ENCODE measurements around the gene MINDY4B.

Gene MINDY4B

DNA sequence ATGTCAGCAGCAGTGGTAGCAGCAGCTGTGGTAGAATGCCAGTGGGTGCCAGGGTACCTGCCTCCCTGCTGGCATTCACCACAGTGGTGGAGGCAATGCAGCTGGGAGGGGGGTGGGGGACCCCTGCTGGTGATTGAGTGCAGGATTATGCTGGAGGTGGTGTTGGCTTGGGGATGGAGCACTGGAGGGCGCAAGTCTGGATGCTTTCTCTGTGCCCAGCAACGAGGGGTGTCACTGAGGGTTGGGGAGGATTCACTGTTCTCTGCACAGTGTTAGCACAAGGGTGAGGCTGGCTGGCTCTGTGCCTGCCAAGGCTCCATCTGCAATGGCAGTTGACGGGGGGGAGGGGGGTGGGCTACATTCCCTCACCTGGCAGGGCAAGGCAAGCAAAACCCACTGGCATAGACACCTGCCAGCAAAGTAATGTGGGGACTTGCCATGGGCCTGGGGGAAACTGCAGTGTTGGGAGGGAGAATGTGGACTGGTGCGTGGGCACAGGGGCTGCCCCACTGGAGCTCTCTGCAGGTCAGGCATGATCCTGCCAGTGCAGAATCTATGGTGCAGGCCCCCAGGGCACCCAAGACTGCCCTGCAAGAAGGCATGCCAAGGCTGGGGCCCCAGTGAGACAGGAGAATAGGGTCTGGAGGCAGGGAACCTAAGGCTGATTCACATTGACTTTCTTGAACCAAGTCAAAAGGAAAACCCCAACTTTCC lies 64.3 kb downstream of the MINDY4B start:
- Histone ChIP-seq H3K36me3 (ENCODE audit: insufficient read depth, low read length) (no peaks in the 10 kb centered on the region), H3K4me3 (ENCODE audit: low read depth in 1 of 2, low read length in 2 of 2) (no peak overlapping the region), H3K27ac (ENCODE audit: low read depth, low read length) (no peak overlapping the region), H3K9ac (ENCODE audit: low read length) (no peak overlapping the region), H3K9me3 (ENCODE audit: low read length) (no peaks in the 10 kb centered on the region), H3K27me3 (ENCODE audit: control insufficient read depth in 1 of 2, insufficient read depth in 2 of 2, low read length in 2 of 2) (no peaks in the 10 kb centered on the region), H3K4me1 (ENCODE audit: insufficient read depth, low read length) (no peaks in the 10 kb centered on the region)

DNA sequence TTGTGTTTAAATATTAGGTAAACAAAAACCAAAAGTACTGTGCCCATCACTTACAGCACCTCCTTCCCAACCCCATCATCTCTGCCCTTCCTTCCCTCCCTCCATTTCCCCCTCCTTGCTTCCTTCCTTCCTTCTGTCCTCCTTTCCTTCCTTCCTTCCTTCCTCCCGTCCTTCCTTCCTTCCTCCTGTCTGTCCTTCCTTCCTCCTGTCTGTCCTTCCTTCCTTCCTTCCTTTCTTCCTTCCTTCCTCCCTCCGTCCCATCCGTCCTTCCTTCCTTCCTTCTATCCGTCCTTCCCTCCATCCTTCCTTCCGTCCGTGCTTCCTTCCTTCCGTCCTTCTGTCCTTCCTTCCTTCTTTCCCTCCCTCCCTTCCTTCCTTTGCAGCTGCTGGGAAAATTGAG lies 74.5 kb downstream of the MINDY4B start:
- H3K9me3 ChIP-seq (ENCODE audit: low read length): no peaks in the 10 kb centered on the region
- H3K4me1 ChIP-seq (ENCODE audit: insufficient read depth, low read length): no peaks in the 10 kb centered on the region
- H3K27me3 ChIP-seq (ENCODE audit: control insufficient read depth in 1 of 2, insufficient read depth in 2 of 2, low read length in 2 of 2): no peaks in the 10 kb centered on the region
- no peak overlapping the region for H3K4me3 ChIP-seq (ENCODE audit: low read depth in 1 of 2, low read length in 2 of 2)
- H3K9ac ChIP-seq (ENCODE audit: low read length): no peak overlapping the region
- H3K27ac ChIP-seq (ENCODE audit: low read depth, low read length): no peak overlapping the region
- no peaks in the 10 kb centered on the region for H3K36me3 ChIP-seq (ENCODE audit: insufficient read depth, low read length)

DNA sequence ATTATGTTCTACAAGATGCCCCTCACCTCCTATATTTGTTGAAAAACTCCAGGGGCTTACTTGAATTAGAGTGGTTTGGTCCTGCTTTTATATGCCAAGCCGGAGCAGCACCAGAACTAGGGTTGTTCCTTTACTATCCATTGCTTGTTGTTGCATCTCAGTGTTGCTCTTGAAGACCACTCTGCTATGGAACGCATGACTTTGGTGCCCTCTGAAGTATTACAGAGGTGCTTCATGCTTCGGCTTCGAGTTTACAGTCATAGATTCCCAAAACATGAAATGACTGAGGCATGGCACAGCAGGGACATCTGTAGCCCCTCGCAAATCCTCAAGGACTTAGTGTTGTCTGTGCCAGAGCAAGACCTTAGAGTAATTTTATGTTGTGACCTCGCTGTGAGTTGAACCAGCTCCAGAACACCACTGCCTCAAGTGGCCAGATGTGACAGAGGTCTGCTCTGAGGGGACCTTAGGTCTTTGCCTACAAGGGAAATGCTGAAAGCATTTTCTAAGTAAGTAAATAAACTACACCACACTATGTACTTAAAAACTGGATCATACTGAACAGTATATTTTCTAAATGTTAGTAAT lies 75.1 kb downstream of the MINDY4B start:
- Histone ChIP-seq H3K36me3 (ENCODE audit: insufficient read depth, low read length) (no peaks in the 10 kb centered on the region), H3K27me3 (ENCODE audit: control insufficient read depth in 1 of 2, insufficient read depth in 2 of 2, low read length in 2 of 2) (no peaks in the 10 kb centered on the region), H3K9me3 (ENCODE audit: low read length) (no peaks in the 10 kb centered on the region), H3K27ac (ENCODE audit: low read depth, low read length) (no peak overlapping the region), H3K4me3 (ENCODE audit: low read depth in 1 of 2, low read length in 2 of 2) (no peak overlapping the region), H3K9ac (ENCODE audit: low read length) (no peak overlapping the region), H3K4me1 (ENCODE audit: insufficient read depth, low read length) (no peaks in the 10 kb centered on the region)

DNA sequence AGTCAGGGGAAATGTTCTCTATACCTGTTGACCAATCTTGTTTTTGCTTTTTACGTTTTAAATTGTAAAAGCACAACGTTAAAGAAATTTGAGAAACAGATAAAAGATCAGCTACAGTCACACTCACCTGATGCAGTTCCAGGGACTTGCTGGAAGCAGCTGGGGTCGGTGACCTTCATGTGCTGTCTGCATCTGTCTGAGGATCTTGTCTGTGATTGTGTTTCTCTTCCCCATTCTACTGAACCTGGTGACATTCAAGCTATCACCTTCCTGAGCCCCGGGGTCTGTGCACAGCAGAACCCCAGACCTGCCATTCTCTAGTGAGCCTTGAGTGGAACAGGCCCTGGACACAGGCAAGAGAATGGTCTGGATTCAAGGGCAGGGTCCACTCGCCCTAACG lies 75.8 kb downstream of the MINDY4B start:
- H3K27ac ChIP-seq (ENCODE audit: low read depth, low read length): no peak overlapping the region
- H3K4me3 ChIP-seq (ENCODE audit: low read depth in 1 of 2, low read length in 2 of 2): no peak overlapping the region
- no peaks in the 10 kb centered on the region for H3K27me3 ChIP-seq (ENCODE audit: control insufficient read depth in 1 of 2, insufficient read depth in 2 of 2, low read length in 2 of 2)
- H3K36me3 ChIP-seq (ENCODE audit: insufficient read depth, low read length): no peaks in the 10 kb centered on the region
- no peak overlapping the region for H3K9ac ChIP-seq (ENCODE audit: low read length)
- H3K9me3 ChIP-seq (ENCODE audit: low read length): no peaks in the 10 kb centered on the region
- H3K4me1 ChIP-seq (ENCODE audit: insufficient read depth, low read length): no peaks in the 10 kb centered on the region

DNA sequence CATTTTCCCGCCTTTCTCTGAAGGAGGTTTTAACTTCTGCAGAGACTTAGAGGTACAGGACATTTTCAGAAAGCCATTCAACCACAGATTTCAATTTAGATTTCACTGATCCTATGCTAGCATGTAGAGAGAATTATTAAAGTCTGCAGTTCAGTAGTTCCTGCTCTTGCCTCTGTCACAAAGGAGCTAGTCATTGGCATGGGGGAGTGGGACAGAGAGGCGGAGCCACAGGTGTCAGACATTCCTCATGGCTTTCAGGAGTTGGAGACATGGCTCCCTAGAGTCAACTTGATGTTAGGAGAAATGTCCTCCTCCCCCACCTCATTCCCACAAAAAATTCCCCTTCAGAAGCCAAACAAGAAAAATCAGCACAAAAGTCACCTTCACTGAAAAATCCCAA lies 76.2 kb downstream of the MINDY4B start:
- no peaks in the 10 kb centered on the region for H3K36me3 ChIP-seq (ENCODE audit: insufficient read depth, low read length)
- H3K27me3 ChIP-seq (ENCODE audit: control insufficient read depth in 1 of 2, insufficient read depth in 2 of 2, low read length in 2 of 2): no peaks in the 10 kb centered on the region
- H3K27ac ChIP-seq (ENCODE audit: low read depth, low read length): no peak overlapping the region
- no peak overlapping the region for H3K4me3 ChIP-seq (ENCODE audit: low read depth in 1 of 2, low read length in 2 of 2)
- H3K9me3 ChIP-seq (ENCODE audit: low read length): no peaks in the 10 kb centered on the region
- H3K4me1 ChIP-seq (ENCODE audit: insufficient read depth, low read length): no peaks in the 10 kb centered on the region
- H3K9ac ChIP-seq (ENCODE audit: low read length): no peak overlapping the region

DNA sequence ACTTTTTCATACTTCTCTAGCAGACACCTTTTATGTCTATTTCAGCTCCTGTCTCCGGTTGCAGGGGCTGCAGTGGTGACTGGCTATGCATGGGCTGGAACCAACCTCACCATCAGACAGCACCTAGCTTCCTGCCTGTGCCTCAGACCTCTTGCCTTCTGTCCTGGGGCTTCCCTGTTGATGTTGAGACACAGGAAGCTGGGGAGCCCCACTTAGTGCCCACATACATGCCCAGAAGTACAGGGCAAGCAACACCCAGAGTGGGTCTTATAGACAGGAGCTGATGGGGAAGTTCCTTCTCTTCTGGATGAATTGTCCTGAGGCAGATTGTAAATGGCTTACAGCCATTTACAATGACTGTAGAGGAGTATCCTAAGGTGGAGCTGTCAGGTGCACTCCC lies 77.0 kb downstream of the MINDY4B start:
- Histone ChIP-seq H3K27ac (ENCODE audit: low read depth, low read length) (no peak overlapping the region), H3K4me3 (ENCODE audit: low read depth in 1 of 2, low read length in 2 of 2) (no peak overlapping the region), H3K36me3 (ENCODE audit: insufficient read depth, low read length) (no peaks in the 10 kb centered on the region), H3K4me1 (ENCODE audit: insufficient read depth, low read length) (no peaks in the 10 kb centered on the region), H3K9me3 (ENCODE audit: low read length) (no peaks in the 10 kb centered on the region), H3K27me3 (ENCODE audit: control insufficient read depth in 1 of 2, insufficient read depth in 2 of 2, low read length in 2 of 2) (no peaks in the 10 kb centered on the region), H3K9ac (ENCODE audit: low read length) (no peak overlapping the region)

DNA sequence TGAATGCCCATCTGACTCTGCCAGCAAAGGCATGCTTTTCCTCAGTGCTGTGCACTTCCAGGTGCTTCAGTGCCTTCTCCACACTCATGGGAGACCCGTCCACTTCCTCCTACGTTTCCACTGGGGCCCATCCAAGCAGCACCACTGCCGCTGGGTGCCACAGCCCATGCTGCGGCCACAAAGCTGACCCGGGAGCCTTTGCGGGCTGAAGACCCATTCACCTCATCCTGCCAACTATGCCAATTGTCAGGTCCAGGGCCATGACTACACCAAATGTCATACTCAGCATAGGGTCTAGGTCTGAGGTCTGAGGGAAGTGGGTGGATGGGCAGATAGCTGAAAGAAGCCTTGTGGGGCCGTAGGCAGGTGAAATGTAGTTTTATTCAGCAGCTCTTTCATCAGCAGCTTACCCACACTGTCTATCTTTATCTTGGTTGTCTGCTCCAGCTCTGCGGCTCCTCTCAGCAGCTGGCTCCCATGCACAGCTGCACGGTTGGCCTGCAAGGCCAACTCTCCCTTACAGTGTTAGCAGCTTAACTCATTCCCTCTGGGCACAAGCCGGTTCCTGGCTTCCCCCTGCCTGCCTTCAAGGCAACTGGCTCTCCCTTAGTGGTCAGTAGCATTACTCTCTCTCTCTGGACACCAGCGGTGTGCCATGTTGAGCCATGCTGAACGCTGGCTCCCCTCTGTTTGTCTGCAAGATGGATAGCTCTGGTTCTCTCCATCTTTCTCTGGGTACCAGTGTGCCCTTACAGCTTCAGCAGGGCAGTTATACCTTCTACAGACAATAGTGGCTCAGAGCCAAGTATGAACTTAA lies 78.6 kb downstream of the MINDY4B start:
- Histone ChIP-seq H3K4me3 (ENCODE audit: low read depth in 1 of 2, low read length in 2 of 2) (no peak overlapping the region), H3K9ac (ENCODE audit: low read length) (no peak overlapping the region), H3K27ac (ENCODE audit: low read depth, low read length) (no peak overlapping the region)

DNA sequence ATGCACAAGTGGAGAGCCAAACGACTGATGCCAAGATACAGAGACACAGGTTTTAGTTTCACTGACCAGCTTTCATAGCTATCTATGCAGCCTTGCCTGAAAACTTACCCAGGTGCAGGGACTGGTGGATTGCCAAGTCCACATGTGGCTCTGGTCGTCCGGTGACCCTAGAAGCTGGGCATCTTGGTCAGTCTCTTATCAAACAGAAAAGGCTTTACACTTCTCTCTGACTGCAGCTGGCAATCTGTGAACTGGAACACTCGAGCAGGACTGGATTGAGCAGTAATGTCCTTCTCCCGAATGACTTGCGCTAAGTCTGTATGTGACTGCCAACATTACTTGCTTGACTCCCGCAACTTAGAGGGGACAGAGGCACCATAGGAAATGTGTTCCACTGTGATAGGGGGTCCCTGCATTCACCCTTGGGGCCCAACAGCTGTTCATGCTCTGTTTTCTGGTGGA lies 79.3 kb downstream of the MINDY4B start:
- Histone ChIP-seq H3K9me3 (ENCODE audit: low read length) (no peaks in the 10 kb centered on the region), H3K4me3 (ENCODE audit: low read depth in 1 of 2, low read length in 2 of 2) (no peak overlapping the region), H3K9ac (ENCODE audit: low read length) (no peak overlapping the region), H3K4me1 (ENCODE audit: insufficient read depth, low read length) (no peaks in the 10 kb centered on the region), H3K27me3 (ENCODE audit: control insufficient read depth in 1 of 2, insufficient read depth in 2 of 2, low read length in 2 of 2) (no peaks in the 10 kb centered on the region), H3K27ac (ENCODE audit: low read depth, low read length) (no peak overlapping the region), H3K36me3 (ENCODE audit: insufficient read depth, low read length) (no peaks in the 10 kb centered on the region)

More for the DNA sequence above, 78.6 kb downstream of the MINDY4B start:
- H3K36me3 ChIP-seq (ENCODE audit: insufficient read depth, low read length): no peaks in the 10 kb centered on the region
- no peaks in the 10 kb centered on the region for H3K9me3 ChIP-seq (ENCODE audit: low read length)
- no peaks in the 10 kb centered on the region for H3K4me1 ChIP-seq (ENCODE audit: insufficient read depth, low read length)
- no peaks in the 10 kb centered on the region for H3K27me3 ChIP-seq (ENCODE audit: control insufficient read depth in 1 of 2, insufficient read depth in 2 of 2, low read length in 2 of 2)

DNA sequence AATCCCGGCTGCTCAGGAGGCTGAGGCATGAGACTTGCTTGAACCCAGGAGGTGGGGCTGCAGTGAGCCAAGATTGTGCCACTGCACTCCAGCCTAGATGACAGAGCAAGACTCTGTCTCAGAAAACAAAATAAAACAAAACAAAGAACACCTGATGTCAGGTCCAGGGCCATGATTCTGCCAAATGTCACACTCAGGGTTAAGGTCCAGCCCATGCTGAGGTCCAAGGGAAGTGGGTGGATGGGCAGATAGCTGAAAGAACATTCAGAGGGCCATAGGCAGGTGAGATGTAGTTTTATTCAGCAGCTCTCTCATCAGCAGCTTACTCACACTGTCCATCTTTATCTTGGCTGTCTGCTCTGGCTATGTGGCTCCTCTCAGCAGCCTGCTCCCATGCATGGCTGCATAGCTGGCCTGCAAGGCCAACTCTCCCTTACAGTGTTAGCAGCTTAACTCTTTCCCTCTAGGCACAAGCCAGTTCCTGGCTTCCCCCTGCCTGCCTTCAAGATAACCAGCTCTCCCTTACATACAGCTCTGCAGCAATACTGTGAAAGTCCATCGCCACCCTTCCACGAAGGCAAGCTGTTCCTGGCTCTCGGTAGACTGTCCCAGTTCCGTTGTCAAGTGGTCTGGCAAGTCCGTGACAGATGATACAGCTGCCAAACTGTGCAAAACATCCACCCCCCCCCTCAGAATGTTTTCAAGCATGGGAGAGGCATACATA lies 79.9 kb downstream of the MINDY4B start:
- Histone ChIP-seq H3K36me3 (ENCODE audit: insufficient read depth, low read length) (no peaks in the 10 kb centered on the region), H3K9me3 (ENCODE audit: low read length) (no peaks in the 10 kb centered on the region), H3K27ac (ENCODE audit: low read depth, low read length) (no peak overlapping the region), H3K4me1 (ENCODE audit: insufficient read depth, low read length) (no peaks in the 10 kb centered on the region), H3K27me3 (ENCODE audit: control insufficient read depth in 1 of 2, insufficient read depth in 2 of 2, low read length in 2 of 2) (no peaks in the 10 kb centered on the region), H3K9ac (ENCODE audit: low read length) (no peak overlapping the region), H3K4me3 (ENCODE audit: low read depth in 1 of 2, low read length in 2 of 2) (no peak overlapping the region)

DNA sequence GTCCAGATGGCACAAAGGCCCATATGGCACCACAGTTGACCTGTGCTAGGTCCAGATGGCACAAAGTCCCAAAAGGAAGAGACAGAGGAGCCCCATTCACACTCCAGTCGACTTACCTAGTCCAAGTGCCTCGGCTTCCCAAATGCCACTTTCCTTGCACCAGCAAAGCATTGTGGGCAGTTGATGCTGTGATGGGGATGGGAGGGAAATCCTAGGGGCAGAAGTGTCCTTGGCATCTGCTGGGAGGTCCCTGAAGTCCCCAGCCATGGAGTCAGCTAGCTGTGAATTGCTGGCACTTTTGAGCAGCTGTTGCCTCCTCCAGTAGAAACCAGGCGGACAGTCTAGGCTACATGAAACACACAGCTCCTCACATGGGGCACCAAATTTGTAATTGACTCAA lies 82.0 kb downstream of the MINDY4B start:
- H3K9ac ChIP-seq (ENCODE audit: low read length): no peak overlapping the region
- no peaks in the 10 kb centered on the region for H3K36me3 ChIP-seq (ENCODE audit: insufficient read depth, low read length)
- no peaks in the 10 kb centered on the region for H3K9me3 ChIP-seq (ENCODE audit: low read length)
- no peaks in the 10 kb centered on the region for H3K27me3 ChIP-seq (ENCODE audit: control insufficient read depth in 1 of 2, insufficient read depth in 2 of 2, low read length in 2 of 2)
- no peaks in the 10 kb centered on the region for H3K4me1 ChIP-seq (ENCODE audit: insufficient read depth, low read length)
- H3K27ac ChIP-seq (ENCODE audit: low read depth, low read length): no peak overlapping the region
- H3K4me3 ChIP-seq (ENCODE audit: low read depth in 1 of 2, low read length in 2 of 2): no peak overlapping the region

DNA sequence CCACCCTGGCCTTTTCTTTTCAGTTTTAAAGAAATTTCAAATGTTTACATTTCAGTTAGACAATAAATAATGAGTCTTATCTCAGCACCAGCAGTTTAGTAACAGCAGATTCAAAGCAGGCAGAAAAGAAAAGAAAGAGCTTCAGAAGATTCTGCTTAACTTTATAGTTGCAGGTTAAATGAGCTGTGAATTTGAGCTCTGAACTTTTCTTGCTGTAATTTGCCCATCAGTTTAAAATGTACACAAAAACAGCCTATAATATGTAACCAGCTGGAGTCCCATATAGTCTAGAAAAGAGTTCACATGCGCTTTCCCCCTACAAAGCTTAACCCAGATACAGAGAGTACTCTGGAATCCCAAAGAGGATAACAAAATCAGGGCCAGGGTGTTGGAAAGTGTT lies 82.6 kb downstream of the MINDY4B start:
- Histone ChIP-seq H3K4me1 (ENCODE audit: insufficient read depth, low read length) (no peaks in the 10 kb centered on the region), H3K27ac (ENCODE audit: low read depth, low read length) (no peak overlapping the region), H3K4me3 (ENCODE audit: low read depth in 1 of 2, low read length in 2 of 2) (no peak overlapping the region)

More for the DNA sequence above, 82.6 kb downstream of the MINDY4B start:
- Histone ChIP-seq H3K9ac (ENCODE audit: low read length) (no peak overlapping the region), H3K36me3 (ENCODE audit: insufficient read depth, low read length) (no peaks in the 10 kb centered on the region), H3K27me3 (ENCODE audit: control insufficient read depth in 1 of 2, insufficient read depth in 2 of 2, low read length in 2 of 2) (no peaks in the 10 kb centered on the region), H3K9me3 (ENCODE audit: low read length) (no peaks in the 10 kb centered on the region)

All from muscle layer of colon (tissue), 2 donors.